ENCODE data around the gene LGALS3BP.

Gene LGALS3BP

GRCh38 chr17:78976907-78977680 lies 2.6 kb downstream of the LGALS3BP start:
- no peak overlapping the region for H3K4me3 ChIP-seq (ENCODE audit: control insufficient read depth, low read depth, low read length)
- TF ChIP-seq CTCF (conservative IDR thresholded peaks at IDR 0.05; ENCODE audit: control insufficient read depth, insufficient read depth, low read depth, low read length), result no peak
- no peak for DNase-seq (ENCODE audit: low read depth)

DNA sequence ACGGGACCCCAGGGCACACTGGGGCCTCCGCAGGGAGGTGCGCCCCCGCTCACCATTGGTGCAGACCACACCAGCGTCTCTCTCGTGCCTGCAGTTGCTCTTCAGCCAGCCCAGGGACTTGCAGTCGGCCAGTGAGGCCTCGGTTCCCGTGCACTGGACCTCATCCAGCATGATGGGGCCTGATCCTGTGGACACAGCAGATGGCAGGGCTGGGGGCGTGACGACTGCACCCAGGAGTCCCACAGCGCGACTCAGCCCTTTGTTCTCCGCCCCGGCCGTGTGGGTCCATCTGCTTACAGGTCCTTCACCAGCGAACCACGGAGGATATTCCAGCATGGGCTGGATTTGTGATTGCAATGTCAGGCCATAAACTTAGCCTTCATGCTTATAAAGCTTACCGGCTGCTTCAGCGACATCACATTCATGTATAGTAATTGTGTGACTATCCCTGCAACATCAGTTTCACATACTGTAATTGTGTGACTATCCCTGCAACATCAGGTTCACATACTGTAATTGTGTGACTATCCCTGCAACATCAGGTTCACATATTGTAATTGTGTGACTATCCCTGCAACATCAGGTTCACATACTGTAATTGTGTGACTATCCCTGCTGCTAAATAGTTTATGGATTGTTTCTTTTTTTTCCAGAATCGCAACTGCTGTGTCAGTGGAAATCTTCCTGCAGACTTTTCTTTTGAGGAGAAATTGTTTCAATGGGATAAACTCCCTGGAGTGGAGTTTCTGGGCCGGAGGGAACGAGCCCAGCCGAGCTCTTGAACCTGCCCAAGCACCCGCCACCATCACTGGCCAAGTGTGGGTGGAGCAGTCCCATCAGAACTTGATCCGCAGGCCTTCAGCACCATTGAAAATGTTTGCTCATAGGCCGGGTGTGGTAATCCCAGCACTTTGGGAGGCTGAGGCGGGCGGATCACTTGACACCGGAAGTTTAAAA lies 4.8 kb downstream of the LGALS3BP start:
- no peak for TF ChIP-seq CTCF (conservative IDR thresholded peaks at IDR 0.05; ENCODE audit: control insufficient read depth, insufficient read depth, low read depth, low read length)
- peak; percentile 86 for DNase-seq (ENCODE audit: low read depth)
- no peak overlapping the region for H3K4me3 ChIP-seq (ENCODE audit: control insufficient read depth, low read depth, low read length)

DNA sequence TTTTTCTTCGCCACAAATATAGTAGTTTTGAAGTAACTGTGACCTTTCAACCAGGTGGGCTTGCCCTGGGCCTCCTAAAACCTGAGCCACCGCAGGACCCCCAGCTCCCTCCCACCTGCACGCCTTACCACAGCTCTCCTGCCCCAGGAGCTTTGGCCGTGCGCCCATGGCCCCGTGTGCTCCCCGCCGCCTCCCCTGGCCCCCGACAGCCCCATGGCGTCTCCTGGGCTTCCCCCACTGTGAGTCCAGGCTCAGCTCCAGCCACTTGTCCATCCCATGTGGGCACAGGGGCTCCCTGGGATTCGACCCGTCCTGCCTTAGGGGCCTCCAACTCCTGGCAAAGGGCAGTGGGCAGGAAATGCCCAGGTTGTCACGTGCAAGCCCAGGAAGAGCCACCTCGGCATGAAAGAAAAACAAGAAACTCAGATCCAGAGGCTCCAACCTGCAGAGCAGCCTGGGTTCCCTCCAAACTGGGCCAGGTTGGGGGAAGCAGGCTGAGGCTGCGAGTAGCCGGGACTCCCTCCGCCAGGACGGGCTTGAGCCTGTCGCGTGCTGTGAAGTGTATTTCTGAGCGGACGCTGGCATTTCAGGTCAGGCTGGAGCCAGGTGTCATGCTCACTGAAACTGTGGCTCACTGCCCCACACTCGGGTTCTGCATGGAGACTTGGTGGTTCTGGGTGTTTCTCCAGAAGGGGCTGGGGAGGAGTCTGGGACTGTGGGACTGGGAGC lies 5.8 kb downstream of the LGALS3BP start:
- no peak overlapping the region for H3K4me3 ChIP-seq (ENCODE audit: control insufficient read depth, low read depth, low read length)
- no peak for DNase-seq (ENCODE audit: low read depth)
- no peak for TF ChIP-seq CTCF (conservative IDR thresholded peaks at IDR 0.05; ENCODE audit: control insufficient read depth, insufficient read depth, low read depth, low read length)

DNA sequence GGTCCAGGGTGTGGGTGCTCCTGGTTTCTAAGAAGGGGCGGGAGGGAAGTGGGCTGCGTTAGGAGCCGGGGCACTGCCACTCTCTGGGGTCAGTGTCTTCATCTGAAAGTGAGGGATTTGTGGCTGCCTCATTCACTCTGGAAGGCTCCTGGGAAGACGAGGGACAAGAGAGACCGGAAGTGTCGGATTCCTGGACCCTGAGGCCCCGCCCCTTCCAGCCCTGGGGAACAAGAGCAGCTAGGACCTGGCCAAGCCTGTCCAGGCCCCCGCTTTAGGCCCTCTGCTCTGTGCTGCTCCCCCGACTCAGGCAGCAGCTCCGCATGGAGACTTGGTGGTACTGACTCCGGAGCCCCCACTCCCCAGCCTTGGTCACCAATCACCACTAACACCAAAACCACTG lies 6.5 kb downstream of the LGALS3BP start:
- DNase-seq (ENCODE audit: low read depth), result no peak
- no peak for TF ChIP-seq CTCF (conservative IDR thresholded peaks at IDR 0.05; ENCODE audit: control insufficient read depth, insufficient read depth, low read depth, low read length)
- no peak overlapping the region for H3K4me3 ChIP-seq (ENCODE audit: control insufficient read depth, low read depth, low read length)

DNA sequence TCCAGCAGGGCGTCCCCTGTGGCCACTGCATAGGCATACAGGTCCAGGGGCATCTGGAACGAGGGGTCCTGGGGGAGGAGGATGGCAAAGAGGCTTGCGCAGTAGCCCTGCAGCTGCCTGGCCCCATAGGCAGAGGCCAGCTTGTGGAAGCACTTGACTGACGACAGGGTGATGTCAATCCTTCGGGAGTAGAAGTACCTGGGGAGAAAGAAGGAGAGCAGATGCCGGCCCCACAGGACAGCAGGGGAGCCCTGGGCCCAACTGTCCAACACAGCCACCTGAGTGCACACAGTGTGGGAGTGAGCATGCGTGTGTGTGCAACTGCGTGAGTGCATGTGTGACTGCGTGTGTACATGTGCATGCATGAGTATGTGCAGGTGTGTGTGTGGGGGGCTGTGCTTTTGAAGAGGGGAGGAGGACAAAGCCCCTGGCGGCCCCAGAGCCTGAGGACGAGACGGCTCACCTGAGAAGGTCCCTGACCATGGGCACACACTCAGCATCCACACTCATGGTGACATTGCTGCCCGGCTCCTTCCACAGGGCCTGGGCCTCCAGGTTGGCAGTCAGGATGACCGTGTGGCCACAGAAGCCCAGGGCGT lies 7.1 kb downstream of the LGALS3BP start:
- no peak for TF ChIP-seq CTCF (conservative IDR thresholded peaks at IDR 0.05; ENCODE audit: control insufficient read depth, insufficient read depth, low read depth, low read length)
- no peak for DNase-seq (ENCODE audit: low read depth)
- H3K4me3 ChIP-seq (ENCODE audit: control insufficient read depth, low read depth, low read length), result no peak overlapping the region
